H1 (cell line): ENCODE measurements around the gene TNFSF4. TPM values are rescaled to one million over a fixed set of nuclear protein-coding genes. Genes with fewer than 3 reads are reported as not detected.

ENCODE experiments used
- BACH1 ChIP-seq: IDR thresholded peaks from 2 replicates; pipeline ENCODE4 v1.6.1; 2012; ENCODE audit warnings: low read length, improper control_type of control experiment
- BRCA1 ChIP-seq: IDR thresholded peaks from 2 replicates; pipeline ENCODE4 v1.6.1; 2012; ENCODE audit warnings: low read depth, low read length, improper control_type of control experiment
- CEBPB ChIP-seq: IDR thresholded peaks from 2 replicates; pipeline ENCODE4 v1.6.1; 2012; ENCODE audit warnings: low read depth, low read length
- EGR1 ChIP-seq: IDR thresholded peaks from 2 replicates; pipeline ENCODE4 v1.6.1; 2011; ENCODE audit warnings: low read depth, low read length, borderline replicate concordance
- EP300 ChIP-seq, 2 experiments: IDR thresholded peaks; 1 replicate in 1 of 2; 2 replicates in 1 of 2; pipeline ENCODE4 v1.6.1; 2011 to 2012; ENCODE audit warnings: low read depth in 2 of 2, low read length in 2 of 2, mild to moderate bottlenecking in 2 of 2, borderline replicate concordance in 1 of 2, inconsistent platforms in 1 of 2, moderate library complexity in 1 of 2
- HDAC2 ChIP-seq, 2 experiments: fragments of 300-600 bp in 1 of 2; sonication (generic) in 1 of 2; IDR thresholded peaks; 2 replicates each; pipeline ENCODE4 v1.6.1; 2011 to 2012; ENCODE audit warnings: low read depth in 2 of 2, low read length in 2 of 2, mild to moderate bottlenecking in 2 of 2, moderate library complexity in 2 of 2, borderline replicate concordance in 1 of 2, inconsistent platforms in 1 of 2
- JUND ChIP-seq: IDR thresholded peaks from 2 replicates; pipeline ENCODE4 v1.6.1; 2011; ENCODE audit warnings: mild to moderate bottlenecking, improper control_type of control experiment, low read length
- KDM4A ChIP-seq: IDR thresholded peaks from one replicate; pipeline ENCODE4 v1.7.1; 2012; ENCODE audit warnings: low read depth, mild to moderate bottlenecking, moderate library complexity, low read length, inconsistent platforms; ENCODE audit not compliant: severe bottlenecking
- SIN3A ChIP-seq, 2 experiments: IDR thresholded peaks in 1 of 2; conservative IDR thresholded peaks in 1 of 2; 2 replicates each; pipeline ENCODE4 v1.6.1; 2011 to 2012; ENCODE audit warnings: low read length in 2 of 2, improper control_type of control experiment in 1 of 2, low read depth in 1 of 2, mild to moderate bottlenecking in 1 of 2
- SIRT6 ChIP-seq: IDR thresholded peaks from one replicate; pipeline ENCODE4 v1.7.1; 2012; ENCODE audit warnings: low read length, inconsistent platforms
- YY1 ChIP-seq: IDR thresholded peaks from 2 replicates; pipeline ENCODE4 v1.6.1; 2011; ENCODE audit warnings: low read depth, mild to moderate bottlenecking, low read length
- polyA plus RNA-seq, 7 experiments: library from polyadenylated mRNA; depleted of rRNA in 3 of 7; stranded (reverse) in 5 of 7; unstranded in 2 of 7; fragments of >200 nt in 5 of 7; fragments of 200-250 nt in 2 of 7; gene quantifications; 1 replicate in 5 of 7; 2 replicates in 1 of 7; 4 replicates in 1 of 7; pipeline versions ENCODE4 v1.2.1 to v1.2.3, GENCODE V29; 2011 to 2013; ENCODE audit warnings: missing spikeins in 2 of 7, mixed read lengths in 2 of 7
- total RNA-seq: library from RNA; stranded (reverse); fragmentation: NEBNext Ultra II Directional; extraction: Animal tissue kit (Norgen Biotek cat#: 25700); gene quantifications from 2 replicates; pipeline ENCODE4 v1.2.1, GENCODE V29; 2021

Gene TNFSF4
- total and polyA plus RNA-seq, 2 of the 8 experiments (the other 6 are each of a cell fraction or from before 2014, with no cell fraction given) = 0.54 to 0.63 TPM

GRCh38 chr1:173193639-173194038, 13.5 kb downstream of the TNFSF4 start (continued):
- TF ChIP-seq CEBPB (no peak), KDM4A (no peak), HDAC2 (IDR thresholded peaks at IDR 0.05; ENCODE audit: borderline replicate concordance in 1 of 2, low read depth in 2 of 2, low read length in 2 of 2) (no peak), YY1 (no peak), JUND (no peak), SIRT6 (no peak), SIN3A (conservative IDR thresholded peaks at IDR 0.05 in 1 of 2, IDR thresholded peaks at IDR 0.05 in 1 of 2; ENCODE audit: low read depth in 1 of 2, low read length in 2 of 2) (no peak), BRCA1 (no peak), EP300 (IDR thresholded peaks at IDR 0.05; ENCODE audit: borderline replicate concordance in 1 of 2, low read depth in 2 of 2, low read length in 2 of 2) (no peak), BACH1 (no peak), EGR1 (no peak)
